ENCODE results near the gene TFEB.

The TFEB gene

DNA sequence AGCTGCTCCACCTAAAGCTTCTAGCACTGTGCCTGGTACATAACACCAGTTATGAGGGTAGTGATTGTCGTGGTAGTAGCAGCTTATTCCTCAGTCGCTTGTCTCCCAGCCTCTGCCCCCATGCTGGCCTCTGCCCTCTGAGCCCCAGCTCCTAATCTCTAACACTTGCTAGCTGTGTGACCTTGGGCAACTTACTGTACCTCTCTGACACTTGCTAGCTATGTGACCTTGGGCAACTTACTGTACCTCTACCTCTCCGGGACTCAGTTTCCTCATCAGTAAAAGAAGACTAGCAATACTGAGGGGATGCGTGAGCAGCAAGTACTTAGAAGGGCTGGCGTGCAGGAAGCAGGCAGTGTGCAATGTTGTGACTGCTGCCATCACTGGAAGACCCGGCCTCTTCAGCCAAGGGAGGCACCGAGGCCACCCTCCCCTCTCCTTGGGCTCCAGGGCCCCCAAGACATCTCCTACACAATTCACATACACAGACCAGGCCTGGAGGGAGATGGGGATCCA, 87.3 kb downstream of the TFEB start:
- no peak for DNase-seq

DNA sequence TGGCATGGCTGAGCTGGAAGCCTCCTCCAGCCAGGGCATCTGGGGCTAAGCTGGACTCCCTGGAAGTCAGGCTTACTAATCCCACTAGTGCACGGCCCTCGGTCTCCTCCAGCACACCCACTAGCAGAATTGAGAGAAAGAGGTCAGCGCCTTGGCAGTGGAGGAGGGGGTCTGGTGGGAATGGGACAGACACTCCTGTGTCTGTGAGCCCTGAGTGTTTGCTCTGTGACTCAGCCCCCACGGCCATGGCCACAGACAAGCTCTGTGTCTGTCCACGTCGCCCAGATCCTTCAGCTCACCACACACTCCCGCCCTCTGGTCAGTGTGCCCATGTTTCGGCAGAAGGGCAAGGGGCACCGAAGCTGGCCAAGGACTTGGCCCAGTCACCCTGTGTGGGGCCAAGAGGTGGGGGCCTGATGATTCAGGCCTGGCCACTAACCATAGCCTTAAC, 88.3 kb downstream of the TFEB start:
- DNase-seq = no peak

DNA sequence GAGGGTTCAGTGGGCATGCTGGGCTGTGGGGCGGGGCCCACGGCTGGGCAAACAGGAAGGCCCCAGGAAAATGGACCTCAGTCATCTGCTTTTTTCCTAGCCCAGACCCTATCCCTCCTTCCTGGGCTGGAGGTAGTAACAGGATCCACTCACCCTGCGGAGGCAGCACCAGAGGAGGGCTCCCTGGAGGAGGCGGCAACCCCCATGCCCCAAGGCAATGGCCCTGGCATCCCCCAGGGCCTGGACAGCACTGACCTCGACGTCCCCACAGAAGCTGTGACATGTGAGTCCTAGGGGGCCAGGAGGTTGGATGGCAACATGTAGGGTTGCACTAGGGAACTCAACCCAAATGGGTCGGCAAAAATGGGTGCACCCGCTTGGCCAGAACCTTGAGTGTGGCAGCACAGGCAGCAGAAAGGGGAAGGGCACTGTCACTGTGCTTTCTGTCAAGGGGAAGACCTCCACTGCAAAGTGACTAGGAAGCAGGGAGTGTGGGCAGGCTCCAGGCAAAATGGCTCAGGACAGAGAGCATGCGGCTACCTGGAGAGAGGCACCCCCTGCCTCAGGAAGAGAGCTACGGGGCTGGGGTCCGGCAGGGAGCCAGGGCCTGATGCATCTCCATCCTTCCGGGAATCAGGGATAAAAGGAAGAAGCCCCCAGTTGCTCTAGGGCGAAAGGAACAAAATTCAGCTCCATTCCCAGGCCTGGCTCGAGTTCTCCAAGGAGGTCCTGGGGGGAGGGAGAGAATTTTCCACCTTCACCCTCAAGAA, 89.2 kb downstream of the TFEB start:
- DNase-seq = no peak

DNA sequence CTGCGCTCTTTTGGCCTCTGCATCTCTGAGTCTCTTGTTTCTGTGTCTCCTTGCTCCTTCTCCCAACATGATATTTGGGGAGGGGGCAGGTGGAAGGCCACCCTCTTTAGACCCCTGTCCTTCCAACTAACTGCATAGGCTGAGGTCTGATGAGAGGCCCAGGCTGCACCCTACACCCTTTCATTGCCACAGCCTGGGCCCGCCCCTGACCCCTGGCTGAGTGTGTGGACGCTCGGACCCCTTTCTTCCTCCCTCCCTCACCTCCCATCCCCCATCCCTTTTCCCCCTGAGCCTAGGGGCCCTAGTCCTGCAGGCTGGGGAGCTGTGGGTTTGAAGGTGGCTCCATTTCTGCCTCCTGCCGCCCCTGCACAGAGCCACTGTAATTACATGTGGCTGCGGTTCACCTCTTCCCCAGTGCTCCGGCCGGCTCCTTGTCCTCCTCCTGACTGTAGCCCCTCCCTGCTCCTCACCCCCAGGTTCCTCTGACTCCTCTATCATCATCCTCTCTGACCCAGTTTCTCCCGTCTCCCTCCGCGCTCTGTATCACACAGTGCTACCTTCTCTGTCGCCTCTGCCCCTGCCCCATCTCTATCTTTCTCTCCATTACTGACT, 90.3 kb downstream of the TFEB start:
- no peak for DNase-seq

DNA sequence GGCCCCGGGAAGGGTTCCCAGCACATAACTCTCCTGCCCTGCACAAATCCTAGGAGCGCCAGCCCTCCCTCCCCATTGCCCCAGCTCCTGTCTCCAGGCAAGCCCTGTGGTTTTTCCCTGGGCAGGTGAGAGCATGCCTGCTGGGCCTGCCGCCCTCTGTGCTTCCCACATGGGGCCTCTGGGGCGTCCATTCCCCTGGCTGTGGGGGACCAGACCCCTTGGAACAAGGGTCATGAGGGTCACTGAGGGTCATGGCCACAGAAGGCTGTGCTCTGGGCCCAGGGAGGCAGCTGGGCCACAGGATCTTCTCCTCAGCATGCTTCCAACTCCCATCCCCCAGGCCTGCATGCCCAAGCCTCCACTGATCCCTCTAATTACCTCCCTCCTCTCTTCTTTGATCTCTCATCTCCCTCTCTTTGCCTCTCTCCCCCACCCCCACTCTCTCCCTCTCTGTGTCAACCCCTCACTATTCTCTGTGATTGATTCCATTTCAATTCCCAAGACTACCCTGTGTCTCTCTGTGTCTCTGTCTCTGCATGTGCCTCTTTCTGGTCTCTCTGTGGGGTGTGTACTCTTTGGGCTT, 91.0 kb downstream of the TFEB start:
- DNase-seq = no peak

DNA sequence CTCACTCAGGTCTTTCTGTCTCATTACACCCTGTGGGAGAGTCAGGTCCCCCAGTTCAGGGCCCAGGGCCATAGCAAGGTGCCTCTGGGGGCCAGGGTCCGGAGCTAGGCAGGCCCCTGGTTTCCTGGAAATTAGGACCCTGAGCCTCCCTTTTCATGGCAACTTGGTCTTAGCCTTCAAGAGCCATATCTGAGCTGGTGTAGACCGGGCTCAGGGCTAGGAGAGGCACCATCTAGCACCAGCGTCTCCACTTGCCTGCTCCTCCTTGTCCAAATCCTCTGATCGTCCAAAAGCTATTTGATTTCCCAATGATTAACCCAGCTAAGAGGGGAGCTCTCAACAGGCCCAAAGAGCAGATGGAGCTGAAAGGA, 91.5 kb downstream of the TFEB start:
- no peak for DNase-seq

DNA sequence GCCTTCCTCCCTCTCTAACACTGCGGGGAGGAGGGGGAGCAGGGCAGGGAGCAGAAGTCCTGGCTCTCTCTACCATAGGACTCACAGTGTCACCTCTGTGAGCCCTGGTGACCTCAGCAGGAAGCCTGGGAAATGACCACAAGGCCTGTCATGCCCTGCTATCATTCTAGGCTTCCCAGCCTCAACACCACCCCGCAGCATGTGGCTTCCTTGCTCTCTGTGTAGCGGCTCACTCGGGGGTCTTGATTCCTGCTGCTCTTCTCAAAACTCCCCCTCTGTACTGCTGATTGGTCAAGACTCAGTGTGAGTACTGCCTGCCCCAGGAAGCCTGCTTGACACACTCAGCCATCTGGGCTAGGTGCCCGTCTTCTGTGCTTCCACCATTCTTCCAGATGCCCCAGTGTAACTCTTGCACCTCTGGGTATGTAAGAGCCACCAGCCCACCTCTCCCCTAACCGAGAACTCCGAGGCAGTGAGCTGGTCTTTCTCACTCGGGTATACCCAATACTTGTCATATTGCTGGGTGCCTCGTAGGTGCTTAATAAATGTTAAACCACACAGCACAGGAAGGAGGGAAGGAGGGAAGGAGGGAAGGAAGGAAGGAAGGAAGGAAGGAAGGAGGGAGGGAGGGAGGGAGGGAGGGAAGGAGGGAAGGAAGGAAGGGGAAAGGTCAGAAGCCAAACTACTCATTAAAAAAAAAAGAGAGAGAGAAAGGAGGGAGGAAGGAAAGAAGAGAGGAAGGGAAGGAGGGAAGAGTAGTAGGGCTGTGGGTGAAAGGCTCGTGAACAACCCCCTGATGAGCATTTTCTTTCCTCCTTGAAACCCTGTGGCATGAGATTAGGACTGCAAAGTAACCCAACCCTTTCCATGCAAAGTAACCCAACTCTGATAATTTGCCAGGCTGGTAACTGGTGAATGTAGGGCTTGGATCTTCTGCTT, 92.2 kb downstream of the TFEB start:
- DNase-seq = no peak

DNA sequence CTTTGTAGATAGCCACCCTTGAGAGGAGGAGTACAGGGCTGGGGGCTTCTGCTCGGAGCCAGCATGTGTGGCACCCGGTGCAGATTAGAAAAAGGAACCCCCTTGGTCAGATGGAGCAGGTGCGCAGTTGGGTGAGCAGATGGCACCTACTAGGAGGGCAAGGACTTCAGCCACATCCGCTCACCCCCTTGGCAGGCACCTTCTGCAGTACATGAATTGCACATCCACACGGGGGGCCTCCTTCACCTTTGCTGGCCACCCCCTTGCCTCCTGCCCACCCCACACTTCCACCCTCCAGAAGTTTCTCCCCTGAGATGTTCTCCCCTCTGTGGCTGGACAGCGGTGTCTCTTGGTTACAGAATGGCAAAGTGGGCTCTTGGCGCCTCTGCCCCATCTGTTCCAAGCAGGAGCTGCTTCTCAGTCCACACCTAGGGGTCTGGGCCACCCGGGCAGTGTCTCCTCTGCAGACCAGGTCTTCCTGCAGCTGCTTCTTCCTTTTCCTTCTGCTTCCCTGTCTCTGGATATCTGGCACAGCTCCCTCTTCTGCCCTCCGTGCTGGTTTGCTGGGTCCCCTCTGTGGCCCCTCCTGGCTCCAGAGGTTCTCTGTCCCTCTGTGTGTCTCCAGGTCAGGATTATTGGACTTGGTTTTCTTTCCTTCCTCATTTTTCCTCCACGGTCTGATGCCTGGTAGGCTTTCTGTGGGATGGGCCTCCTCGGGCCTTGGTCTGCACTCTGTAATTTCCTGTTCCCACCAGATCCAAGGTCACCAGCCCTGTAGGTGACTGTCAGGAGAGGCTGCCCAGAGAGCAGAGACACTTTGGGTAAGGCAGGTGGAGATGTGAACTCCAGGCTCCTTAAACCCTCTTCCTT, 93.1 kb downstream of the TFEB start:
- no peak for DNase-seq

DNA sequence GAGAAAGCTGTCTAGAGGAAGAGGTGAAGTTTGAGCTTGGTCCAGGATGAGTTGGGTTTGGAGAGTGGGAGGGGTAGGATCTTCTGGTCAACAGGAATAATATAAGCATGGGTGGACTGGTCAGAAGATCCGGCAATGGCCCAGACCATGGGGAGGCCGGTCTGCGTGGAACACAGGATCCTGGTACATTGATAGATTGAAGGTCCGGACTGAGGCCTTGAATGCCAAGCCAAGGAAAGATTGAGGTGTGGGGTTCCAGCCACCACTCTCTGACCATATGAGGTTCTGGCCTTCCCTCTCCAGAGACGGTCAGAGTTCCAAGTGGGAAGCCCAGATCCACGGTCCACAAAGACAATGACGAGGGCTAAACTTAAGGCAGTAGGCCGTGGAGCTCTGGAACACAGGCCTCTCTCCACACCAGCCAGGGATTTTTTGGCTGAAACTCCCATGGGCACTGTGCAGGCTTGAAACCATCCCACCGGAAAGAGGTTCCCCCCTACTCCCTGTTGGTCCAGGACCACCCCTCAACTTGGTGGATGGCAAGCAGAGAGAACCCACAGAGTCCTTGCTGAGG, 94.0 kb downstream of the TFEB start:
- no peak for DNase-seq

DNA sequence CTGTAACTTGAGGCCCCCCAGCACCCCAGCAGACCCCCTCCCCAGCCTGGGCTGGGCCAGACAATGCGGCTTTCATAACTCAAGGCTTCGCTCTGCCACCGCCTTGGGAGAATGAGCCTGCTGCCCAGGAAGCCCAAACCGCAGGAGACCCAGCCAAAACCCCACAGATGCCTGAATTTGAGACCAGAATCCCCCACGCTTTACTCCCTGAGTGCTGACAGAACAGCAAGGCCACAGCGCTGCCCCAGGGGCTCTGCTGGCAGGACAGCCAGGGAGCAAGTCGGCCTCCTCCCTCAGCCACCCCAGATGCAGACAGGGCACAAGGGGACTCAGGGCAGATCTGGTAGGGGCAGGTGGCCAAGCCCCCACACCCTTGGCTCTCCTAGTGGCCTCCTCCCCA, 95.0 kb downstream of the TFEB start:
- no peak for DNase-seq

DNA sequence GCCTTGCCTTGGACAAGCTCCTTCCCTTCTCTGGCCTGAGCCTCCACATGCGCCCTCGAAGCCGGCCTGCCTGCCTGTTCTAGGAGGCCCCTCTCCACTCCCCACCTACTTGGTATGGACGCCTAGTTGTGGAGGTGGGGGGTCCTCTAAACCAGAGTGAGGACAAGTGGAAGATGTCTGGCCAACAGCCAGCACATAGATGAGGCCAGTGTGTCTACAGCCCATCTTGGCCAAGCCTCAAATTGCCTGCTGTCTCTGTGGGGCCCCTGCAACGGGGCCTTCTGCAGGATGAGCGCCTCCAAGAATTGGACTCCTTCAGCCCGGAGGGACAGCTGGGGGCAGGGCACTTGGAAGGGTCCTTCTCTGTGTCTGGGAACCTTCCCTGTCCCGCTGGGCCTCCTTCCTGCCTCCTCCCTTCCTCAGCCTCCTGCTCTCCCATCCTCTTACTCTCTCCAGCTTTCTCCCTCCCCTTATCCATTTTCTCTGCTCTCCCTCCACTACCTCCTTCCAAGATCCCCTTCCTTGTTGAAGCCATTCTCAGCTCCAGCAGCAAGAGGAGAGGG, 95.5 kb downstream of the TFEB start:
- no peak for DNase-seq

DNA sequence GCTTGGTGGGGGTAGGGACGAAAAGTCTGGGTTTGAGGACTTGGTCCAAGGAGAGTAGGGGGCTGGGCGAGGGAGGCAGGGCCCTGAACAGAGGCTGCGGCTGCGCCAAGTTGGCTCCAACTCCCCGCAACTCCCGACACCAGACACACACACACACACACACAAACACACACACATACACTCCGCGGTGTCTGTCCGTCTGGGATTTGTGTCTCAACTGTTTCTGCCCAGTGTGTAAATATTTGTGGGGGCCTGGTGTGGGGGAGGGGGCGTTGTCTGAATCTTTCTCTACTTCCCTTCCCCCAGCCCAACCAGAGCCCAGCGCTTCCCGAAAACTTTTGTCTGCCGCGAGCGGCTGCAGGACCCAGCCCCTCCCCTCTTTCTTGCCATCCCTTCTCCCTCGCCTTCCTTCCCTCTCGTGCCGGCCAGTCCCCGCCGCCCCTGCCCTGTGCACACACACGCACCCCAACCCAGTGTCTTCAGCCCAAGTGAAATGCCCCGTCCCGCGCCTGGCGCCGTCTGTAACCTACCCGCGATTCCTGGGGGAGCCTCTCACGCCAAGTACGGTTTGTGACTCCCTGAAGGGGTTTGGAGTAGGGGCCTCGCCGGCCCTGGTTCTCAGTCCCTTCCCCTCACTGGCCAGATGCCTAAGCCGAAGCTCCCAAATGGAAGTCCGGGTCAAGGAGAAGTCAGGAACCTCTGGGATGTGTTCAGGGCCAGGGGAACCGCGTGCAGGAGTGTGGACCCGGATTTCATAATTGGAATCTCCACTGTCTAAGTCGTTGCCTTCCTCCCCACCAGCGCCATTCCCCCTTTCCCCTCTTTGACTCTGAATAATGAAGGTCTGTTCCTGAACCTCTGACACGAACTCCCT, 96.2 kb downstream of the TFEB start:
- DNase-seq = no peak

DNA sequence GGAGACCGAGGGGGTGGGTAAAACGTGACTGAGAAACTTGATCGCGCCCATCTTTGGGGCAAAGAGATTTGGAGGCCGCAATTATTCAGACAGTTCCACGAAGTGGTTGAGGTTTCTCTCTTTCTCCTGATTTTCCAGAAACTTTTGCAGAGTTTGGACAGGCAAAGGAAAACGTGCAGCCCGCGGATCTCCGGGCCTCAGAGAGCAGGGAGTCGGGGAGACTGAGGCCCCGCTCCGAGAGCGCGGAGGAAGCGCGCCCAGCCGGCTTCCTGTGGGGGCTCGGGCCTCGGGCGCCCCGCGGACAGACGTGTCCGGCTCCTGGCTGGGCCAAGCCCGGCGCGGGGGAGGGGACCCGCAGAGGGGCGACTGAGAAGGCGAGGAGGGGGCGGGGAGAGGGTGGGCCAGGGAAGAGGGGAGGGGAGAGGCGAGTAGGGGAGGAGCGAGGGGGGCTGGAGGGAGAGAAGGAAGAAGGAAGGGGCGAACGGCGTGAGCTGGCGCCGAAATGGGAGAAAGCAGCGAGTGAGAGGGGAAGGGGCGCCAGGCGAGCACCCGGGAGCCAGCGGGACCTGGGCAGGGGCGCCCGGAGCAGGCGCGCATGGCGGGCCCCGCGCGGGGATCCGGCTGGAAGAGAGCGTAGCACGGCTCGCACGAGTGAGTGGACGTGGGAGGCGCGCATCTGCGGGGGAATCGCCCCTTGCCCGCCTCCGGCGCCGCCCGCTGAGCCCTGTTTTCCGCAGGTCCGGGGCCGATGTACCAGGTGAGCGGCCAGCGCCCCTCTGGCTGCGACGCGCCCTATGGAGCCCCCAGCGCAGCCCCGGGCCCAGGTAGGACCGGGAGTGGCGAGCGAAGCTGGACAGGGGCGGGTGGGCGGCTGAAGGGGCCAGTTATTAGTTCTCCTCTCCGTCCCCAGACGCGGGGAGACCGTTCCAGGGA, 97.1 kb downstream of the TFEB start, which contains the start of gene MDFI:
TSS of gene MDFI (plus strand) at position 467 of the 933 bp plus-strand sequence. CDS start at position 749, 282 bp downstream.
- DNase-seq = no peak

DNA sequence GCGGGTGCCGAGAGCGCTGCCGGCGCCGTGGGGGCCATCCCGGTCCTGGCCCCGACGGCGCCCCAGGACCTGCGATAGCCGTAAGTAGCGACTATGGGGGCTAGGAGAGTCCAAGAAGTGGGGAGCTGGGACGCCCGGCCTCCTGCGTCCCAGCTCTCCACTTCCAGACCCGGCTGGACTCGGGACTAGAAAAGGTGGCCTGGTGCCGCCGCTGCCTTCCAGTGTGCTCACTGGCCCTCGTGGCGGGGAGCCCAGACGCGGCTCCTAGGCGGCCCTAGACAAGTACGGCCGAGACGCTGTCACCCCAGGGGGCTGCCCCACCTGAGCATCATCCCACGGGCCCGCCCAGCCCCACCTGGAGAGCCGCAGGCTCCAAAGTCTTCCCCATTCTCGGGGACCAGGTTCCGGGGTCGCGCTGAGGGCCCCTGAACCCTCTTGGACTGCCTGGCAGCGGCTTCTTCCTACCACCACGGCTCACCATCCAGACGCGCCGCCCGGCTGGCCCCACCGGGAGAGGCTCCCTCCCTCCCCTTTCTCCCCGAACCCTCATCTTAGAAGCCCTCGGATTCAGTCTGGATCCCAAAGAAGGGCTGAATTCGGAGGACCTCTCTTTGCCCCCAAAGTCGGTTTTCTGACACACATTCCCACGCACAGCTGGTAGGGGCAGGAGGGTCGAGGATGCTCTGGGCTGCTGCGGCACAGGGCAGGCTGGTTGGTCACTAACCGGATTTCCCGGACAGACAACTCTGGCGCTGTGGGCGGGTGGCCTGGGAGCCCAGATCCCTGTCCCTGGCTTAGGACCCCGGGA, 98.0 kb downstream of the TFEB start:
- DNase-seq = no peak

DNA sequence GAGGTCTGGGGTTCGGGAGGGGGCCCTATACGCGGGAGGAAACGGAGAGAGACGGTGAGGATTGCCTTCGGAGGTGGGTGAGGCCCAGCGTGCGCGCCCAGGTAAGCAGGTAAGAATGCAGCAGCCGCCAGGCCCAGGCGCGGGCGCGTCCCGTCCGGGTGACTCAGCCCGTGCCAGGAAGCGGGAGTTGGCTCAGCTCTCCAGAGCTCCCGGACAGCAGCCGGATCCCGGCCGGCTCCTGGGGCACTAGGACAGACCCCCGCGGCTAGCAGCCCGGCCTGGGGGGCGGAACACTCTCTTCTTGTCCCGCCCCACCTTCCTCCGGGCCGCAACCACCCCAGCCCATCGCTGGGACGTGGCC, 98.6 kb downstream of the TFEB start:
- no peak for DNase-seq

DNA sequence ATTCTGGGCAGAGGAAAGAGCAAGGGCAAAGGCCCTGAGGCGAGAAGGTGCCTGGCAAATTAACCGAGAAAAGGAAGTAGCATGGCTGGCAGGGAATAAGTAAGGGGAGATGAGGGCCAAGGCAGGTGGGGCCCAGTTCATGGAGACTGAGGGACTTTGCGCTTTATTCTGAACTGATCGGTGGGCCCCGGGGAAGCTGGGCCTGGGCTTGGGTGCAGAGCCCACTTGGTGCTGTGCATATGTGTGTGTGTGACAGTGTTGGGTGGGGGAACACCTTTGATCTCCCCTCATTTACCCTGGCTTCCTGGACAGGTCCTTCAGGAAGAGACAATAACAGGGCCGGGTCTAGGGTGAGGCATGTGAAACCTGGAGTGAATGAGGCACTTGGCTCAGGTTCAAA, 100.0 kb downstream of the TFEB start:
- DNase-seq = no peak

DNA sequence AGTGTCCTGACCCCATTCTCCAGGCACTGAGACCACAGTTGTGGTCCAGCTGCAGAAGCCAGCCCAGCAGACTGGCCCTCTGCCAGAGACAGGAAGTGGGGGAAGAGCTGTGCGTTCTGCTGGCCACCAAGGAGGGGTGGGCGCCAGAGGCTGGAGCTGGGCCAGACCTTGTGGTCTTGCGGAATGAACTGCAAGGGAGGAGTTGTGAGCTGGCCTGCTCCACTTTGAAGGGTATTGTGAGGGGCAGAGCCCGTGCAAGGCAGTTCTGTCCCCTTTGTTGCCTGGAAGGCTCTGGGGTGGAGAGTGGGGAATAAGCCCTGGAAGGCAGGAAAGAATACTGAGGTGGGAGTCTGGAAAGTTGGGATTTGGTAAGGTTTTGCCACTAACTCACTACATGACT, 100.8 kb downstream of the TFEB start:
- DNase-seq = no peak
